Osteoblast (primary cell): ENCODE measurements around the gene STYXL1. TPM values are rescaled to one million over a fixed set of nuclear protein-coding genes. Genes with fewer than 3 reads are reported as not detected.

Source experiments
- DNase-seq: peaks from one replicate; pipeline ENCODE4 v3.0.0; 2011; ENCODE audit warnings: low spot score, mixed read lengths; ENCODE audit not compliant: insufficient read length; ENCODE audit errors: missing footprints
- H2AFZ ChIP-seq: 2 replicates; pipeline ENCODE4 v1.6.0; 2011; ENCODE audit warnings: mild to moderate bottlenecking, low read length
- H3K27ac ChIP-seq: 2 replicates; pipeline ENCODE4 v1.5.1; 2011; ENCODE audit warnings: mild to moderate bottlenecking, low read depth, low read length, moderate library complexity
- H3K27me3 ChIP-seq: 2 replicates; pipeline ENCODE4 v1.6.0; 2012; ENCODE audit warnings: mild to moderate bottlenecking, control low read depth, inconsistent platforms, low read length, moderate library complexity; ENCODE audit not compliant: insufficient read depth
- H3K36me3 ChIP-seq: 2 replicates; pipeline ENCODE4 v1.5.1; 2011; ENCODE audit warnings: mild to moderate bottlenecking, low read length, control low read depth, moderate library complexity; ENCODE audit not compliant: insufficient read depth
- H3K4me1 ChIP-seq: 2 replicates; pipeline ENCODE4 v1.5.1; 2011; ENCODE audit warnings: mild to moderate bottlenecking, low read length, control low read depth, moderate library complexity; ENCODE audit not compliant: insufficient read depth
- H3K4me2 ChIP-seq: 2 replicates; pipeline ENCODE4 v1.6.0; 2011; ENCODE audit warnings: mild to moderate bottlenecking, low read length; ENCODE audit not compliant: insufficient read depth
- H3K4me3 ChIP-seq: fragments of 200-600 bp; sonication (generic); 3 replicates; pipeline ENCODE4 v1.5.1; 2012; ENCODE audit warnings: mild to moderate bottlenecking, low read length, inconsistent platforms; ENCODE audit not compliant: insufficient read depth
- H3K79me2 ChIP-seq: 2 replicates; pipeline ENCODE4 v1.6.0; 2012; ENCODE audit warnings: mild to moderate bottlenecking, low read length, control low read depth, inconsistent platforms; ENCODE audit not compliant: insufficient read depth
- H3K9me3 ChIP-seq: 2 replicates; pipeline ENCODE4 v1.5.1; 2011; ENCODE audit warnings: low read depth, low read length, control low read depth
- H4K20me1 ChIP-seq: 2 replicates; pipeline ENCODE4 v1.6.0; 2012; ENCODE audit warnings: mild to moderate bottlenecking, low read length, control low read depth; ENCODE audit not compliant: insufficient read depth
- CTCF ChIP-seq: IDR thresholded peaks from 2 replicates; pipeline ENCODE4 v1.5.1; 2011; ENCODE audit warnings: mild to moderate bottlenecking, low read depth, low read length, moderate library complexity; ENCODE audit errors: extremely low read depth
- total RNA-seq: library from RNA; depleted of rRNA; stranded (reverse); fragments of >200 nt; gene quantifications from 2 replicates; pipeline ENCODE4 v1.2.3, GENCODE V29; 2012

STYXL1 gene
- total RNA-seq, 1 donor: 23.9 TPM

GRCh38 chr7:75969704-75970498, 77.9 kb downstream of the STYXL1 start:
- no peak overlapping the region for H3K27ac ChIP-seq
- TF ChIP-seq CTCF: no peak
- no peak overlapping the region for H2AFZ ChIP-seq

GRCh38 chr7:75969182-75969581, 78.6 kb downstream of the STYXL1 start:
- TF ChIP-seq CTCF: no peak
- DNase-seq: no peak
- H3K4me2 ChIP-seq: no peak overlapping the region
- no peaks in the 10 kb centered on the region for H4K20me1 ChIP-seq
- no peaks in the 10 kb centered on the region for H3K9me3 ChIP-seq
- no peak overlapping the region for H2AFZ ChIP-seq
- no peak overlapping the region for H3K27ac ChIP-seq
- H3K27me3 ChIP-seq: no peaks in the 10 kb centered on the region
- H3K79me2 ChIP-seq: no peaks in the 10 kb centered on the region
- peaks cover 2% of the 10 kb centered on the region for H3K36me3 ChIP-seq
- H3K4me1 ChIP-seq: peaks cover 6% of the 10 kb centered on the region
- H3K4me3 ChIP-seq: no peak overlapping the region

More at GRCh38 chr7:75969704-75970498, 77.9 kb downstream of the STYXL1 start:
- Histone ChIP-seq H3K9me3 (no peaks in the 10 kb centered on the region), H3K4me2 (no peak overlapping the region), H3K79me2 (no peaks in the 10 kb centered on the region), H3K36me3 (peaks cover 2% of the 10 kb centered on the region), H3K4me1 (peaks cover 6% of the 10 kb centered on the region), H3K27me3 (no peaks in the 10 kb centered on the region), H4K20me1 (no peaks in the 10 kb centered on the region), H3K4me3 (no peak overlapping the region)
- no peak for DNase-seq

- peaks cover 2% of the 10 kb centered on the region for H3K36me3 ChIP-seq
- no peak overlapping the region for H3K4me2 ChIP-seq
- H3K9me3 ChIP-seq: no peaks in the 10 kb centered on the region
- H3K79me2 ChIP-seq: no peaks in the 10 kb centered on the region
- no peak for DNase-seq
- no peak for TF ChIP-seq CTCF
- H3K4me1 ChIP-seq: peaks cover 8% of the 10 kb centered on the region
- H2AFZ ChIP-seq: no peak overlapping the region
- no peaks in the 10 kb centered on the region for H4K20me1 ChIP-seq
- no peak overlapping the region for H3K4me3 ChIP-seq
- H3K27me3 ChIP-seq: no peaks in the 10 kb centered on the region
- H3K27ac ChIP-seq: no peak overlapping the region
Measured at GRCh38 chr7:75968561-75969001, 79.2 kb downstream of the STYXL1 start.

- Histone ChIP-seq H3K36me3 (no peaks in the 10 kb centered on the region), H2AFZ (no peak overlapping the region), H3K9me3 (no peaks in the 10 kb centered on the region), H3K27me3 (no peaks in the 10 kb centered on the region), H3K4me1 (peaks cover 14% of the 10 kb centered on the region), H3K4me2 (no peak overlapping the region), H4K20me1 (no peaks in the 10 kb centered on the region), H3K79me2 (no peaks in the 10 kb centered on the region), H3K4me3 (no peak overlapping the region), H3K27ac (no peak overlapping the region)
- no peak for TF ChIP-seq CTCF
- no peak for DNase-seq
Measured at GRCh38 chr7:75968012-75968411, 79.8 kb downstream of the STYXL1 start.
